SJSA1 (cell line): ENCODE results near the gene KCNQ5. TPM values are rescaled to one million over a fixed set of nuclear protein-coding genes. Genes with fewer than 3 reads are reported as not detected.

Source experiments
- DNase-seq, 2 experiments: peaks; one replicate each; pipeline ENCODE4 v3.0.0-alpha.2; 2015 to 2020; ENCODE audit warnings: low spot score in 2 of 2, low read depth in 1 of 2
- H3K27ac ChIP-seq: fragments of 250-450 bp; sonication (Bioruptor Pico); 2 replicates; pipeline ENCODE4 v1.5.1; 2020; ENCODE audit warnings: mild to moderate bottlenecking, moderate library complexity
- H3K27me3 ChIP-seq: fragments of 250-450 bp; sonication (Bioruptor Pico); replicated peaks from 2 replicates; pipeline ENCODE4 v1.5.1; 2020; ENCODE audit warnings: mild to moderate bottlenecking, moderate library complexity
- H3K36me3 ChIP-seq: fragments of 250-450 bp; sonication (Bioruptor Pico); 2 replicates; pipeline ENCODE4 v1.5.1; 2020; ENCODE audit warnings: mild to moderate bottlenecking
- H3K4me1 ChIP-seq: fragments of 250-450 bp; sonication (Bioruptor Pico); replicated peaks from 2 replicates; pipeline ENCODE4 v1.6.1; 2021; ENCODE audit warnings: mild to moderate bottlenecking
- H3K4me3 ChIP-seq: fragments of 250-450 bp; sonication (Bioruptor Pico); 2 replicates; pipeline ENCODE4 v1.5.1; 2020; ENCODE audit warnings: mild to moderate bottlenecking
- H3K9me3 ChIP-seq: fragments of 250-450 bp; sonication (Bioruptor Pico); replicated peaks from 2 replicates; pipeline ENCODE4 v1.5.1; 2020; ENCODE audit warnings: mild to moderate bottlenecking
- total RNA-seq: library from RNA; depleted of rRNA; stranded (reverse); fragments of >200 nt; shearing (Covaris generic); gene quantifications from 2 replicates; pipeline ENCODE4 v1.2.3, GENCODE V29; 2014

The KCNQ5 gene
- total RNA-seq, 1 experiment from 2014 or later = 0.97 TPM

- no peak for DNase-seq
- H3K27me3 ChIP-seq = no peaks in the 10 kb centered on the region
- H3K9me3 ChIP-seq = no peaks in the 10 kb centered on the region
- H3K36me3 ChIP-seq = no peaks in the 10 kb centered on the region
- no peak overlapping the region for H3K27ac ChIP-seq
- no peak overlapping the region for H3K4me3 ChIP-seq
- no peaks in the 10 kb centered on the region for H3K4me1 ChIP-seq
Observed at GRCh38 chr6:73017476-73017875, 395.6 kb downstream of the KCNQ5 start.

GRCh38 chr6:73024598-73024997 is 402.7 kb downstream of the KCNQ5 start:
- Histone ChIP-seq H3K36me3 (no peaks in the 10 kb centered on the region), H3K4me3 (no peak overlapping the region), H3K9me3 (no peaks in the 10 kb centered on the region), H3K4me1 (peaks cover 5% of the 10 kb centered on the region), H3K27me3 (no peaks in the 10 kb centered on the region), H3K27ac (no peak overlapping the region)
- DNase-seq = peak in 1 of 2 experiments; percentile 4

DNA sequence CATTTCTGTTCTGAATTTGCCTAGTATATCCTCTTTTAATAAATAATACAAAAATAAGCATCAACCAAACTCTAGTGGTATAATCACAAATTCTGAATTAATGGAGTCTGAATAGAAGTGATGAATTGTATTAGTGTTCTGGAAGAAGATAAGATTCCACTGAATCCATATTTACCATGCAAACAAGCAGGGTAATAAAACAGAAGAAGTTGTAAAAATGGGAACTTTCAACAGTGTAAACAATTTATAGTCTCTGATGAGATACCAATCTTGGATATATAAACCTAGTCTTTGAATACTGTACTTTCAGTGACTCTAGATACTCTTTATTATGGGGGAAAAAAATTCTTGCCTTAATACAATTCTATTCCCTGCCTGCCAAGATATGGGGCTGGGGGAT is 405.8 kb downstream of the KCNQ5 start:
- H3K9me3 ChIP-seq = no peaks in the 10 kb centered on the region
- H3K36me3 ChIP-seq = no peaks in the 10 kb centered on the region
- peaks cover 20% of the 10 kb centered on the region for H3K4me1 ChIP-seq
- no peak for DNase-seq
- H3K4me3 ChIP-seq = no peak overlapping the region
- no peak overlapping the region for H3K27ac ChIP-seq
- no peaks in the 10 kb centered on the region for H3K27me3 ChIP-seq

GRCh38 chr6:73028124-73028766 is 406.4 kb downstream of the KCNQ5 start:
- Histone ChIP-seq H3K4me3 (no peak overlapping the region), H3K27ac (no peak overlapping the region), H3K36me3 (no peaks in the 10 kb centered on the region), H3K9me3 (no peaks in the 10 kb centered on the region), H3K4me1 (peaks cover 25% of the 10 kb centered on the region), H3K27me3 (no peaks in the 10 kb centered on the region)
- no peak for DNase-seq

DNA sequence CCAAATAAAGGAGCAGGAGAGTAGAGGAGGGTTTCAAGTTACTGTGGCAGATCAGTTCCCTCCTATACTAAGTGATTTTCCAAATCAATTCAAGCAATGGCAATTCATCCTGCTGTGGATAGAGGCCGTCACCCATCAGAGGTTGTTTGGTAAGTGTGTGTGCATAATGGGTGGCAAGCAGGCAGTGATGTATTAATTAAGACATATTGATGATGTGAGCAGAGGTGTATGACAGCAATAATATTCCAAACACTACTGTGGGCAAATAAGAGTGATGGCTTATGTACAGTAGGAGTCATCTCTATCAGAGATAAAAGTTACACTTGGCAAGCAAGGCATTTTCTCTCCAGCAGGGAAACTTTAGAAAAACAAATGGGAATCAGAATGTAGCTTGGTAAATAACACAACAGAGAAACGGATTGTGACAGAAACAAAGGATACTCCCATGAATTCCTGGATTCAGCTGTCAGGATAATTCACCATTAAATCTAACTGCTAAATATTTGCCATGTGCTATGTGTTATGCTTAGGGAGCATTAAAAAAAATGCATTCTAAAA is 407.1 kb downstream of the KCNQ5 start:
- Histone ChIP-seq H3K27ac (no peak overlapping the region), H3K9me3 (no peaks in the 10 kb centered on the region), H3K36me3 (no peaks in the 10 kb centered on the region), H3K27me3 (no peaks in the 10 kb centered on the region), H3K4me1 (peaks cover 25% of the 10 kb centered on the region), H3K4me3 (no peak overlapping the region)
- DNase-seq = no peak

GRCh38 chr6:73030257-73030656 is 408.4 kb downstream of the KCNQ5 start:
- H3K4me3 ChIP-seq = no peak overlapping the region
- DNase-seq = no peak
- H3K27ac ChIP-seq = no peak overlapping the region
- H3K9me3 ChIP-seq = no peaks in the 10 kb centered on the region
- H3K27me3 ChIP-seq = no peaks in the 10 kb centered on the region
- H3K4me1 ChIP-seq = peaks cover 20% of the 10 kb centered on the region
- H3K36me3 ChIP-seq = no peaks in the 10 kb centered on the region

- Histone ChIP-seq H3K27me3 (no peaks in the 10 kb centered on the region), H3K36me3 (no peaks in the 10 kb centered on the region), H3K4me3 (no peak overlapping the region), H3K9me3 (no peaks in the 10 kb centered on the region), H3K4me1 (peaks cover 20% of the 10 kb centered on the region), H3K27ac (no peak overlapping the region)
- DNase-seq = no peak
Observed at GRCh38 chr6:73030791-73031782, 409.2 kb downstream of the KCNQ5 start.

DNA sequence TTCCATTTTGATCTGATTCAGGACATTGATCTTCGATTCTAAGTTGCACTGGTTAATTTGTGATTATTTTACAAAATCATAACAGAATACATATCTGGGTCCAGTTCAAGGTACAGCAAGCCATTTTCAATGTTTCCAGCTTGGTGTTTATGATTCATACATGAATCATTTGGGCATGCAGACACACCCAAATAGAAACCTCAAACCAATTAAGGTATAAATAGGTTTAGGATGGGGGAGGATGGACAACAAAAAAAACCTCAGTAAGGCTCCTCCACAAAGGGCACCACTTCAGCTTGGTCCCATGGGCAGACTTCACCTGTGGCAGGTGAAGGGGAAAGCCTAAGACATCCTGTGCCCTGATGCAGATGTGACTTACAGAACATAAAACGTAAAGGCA is 410.7 kb downstream of the KCNQ5 start:
- no peak for DNase-seq
- H3K9me3 ChIP-seq = no peaks in the 10 kb centered on the region
- H3K36me3 ChIP-seq = no peaks in the 10 kb centered on the region
- no peaks in the 10 kb centered on the region for H3K27me3 ChIP-seq
- peaks cover 20% of the 10 kb centered on the region for H3K4me1 ChIP-seq
- no peak overlapping the region for H3K27ac ChIP-seq
- no peak overlapping the region for H3K4me3 ChIP-seq

GRCh38 chr6:73036689-73037088 is 414.8 kb downstream of the KCNQ5 start:
- Histone ChIP-seq H3K4me1 (peaks cover 10% of the 10 kb centered on the region), H3K27me3 (no peaks in the 10 kb centered on the region), H3K9me3 (no peaks in the 10 kb centered on the region), H3K27ac (no peak overlapping the region), H3K4me3 (no peak overlapping the region), H3K36me3 (no peaks in the 10 kb centered on the region)
- no peak for DNase-seq

DNA sequence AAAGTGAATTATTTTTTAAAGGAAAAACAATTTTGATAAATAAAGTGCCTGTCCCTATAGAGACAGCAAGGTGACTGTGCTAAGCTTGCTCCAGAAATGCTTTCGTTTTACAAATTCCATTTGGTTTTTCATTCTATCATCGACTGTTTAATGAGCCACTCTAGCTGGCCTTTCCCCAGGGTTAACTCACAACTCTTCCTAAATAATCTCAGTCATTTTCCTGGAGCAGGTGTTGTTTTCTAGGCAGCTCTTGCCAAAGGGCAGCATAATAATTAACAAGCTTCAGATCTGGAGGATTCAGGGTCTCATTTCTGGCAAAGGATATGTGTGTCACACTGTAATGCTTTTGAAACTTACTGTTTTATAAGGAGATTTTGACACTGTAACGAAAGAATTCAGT is 419.2 kb downstream of the KCNQ5 start:
- H3K4me3 ChIP-seq = no peak overlapping the region
- no peaks in the 10 kb centered on the region for H3K36me3 ChIP-seq
- no peak for DNase-seq
- no peaks in the 10 kb centered on the region for H3K9me3 ChIP-seq
- H3K27ac ChIP-seq = no peak overlapping the region
- H3K4me1 ChIP-seq = no peaks in the 10 kb centered on the region
- no peaks in the 10 kb centered on the region for H3K27me3 ChIP-seq

DNA sequence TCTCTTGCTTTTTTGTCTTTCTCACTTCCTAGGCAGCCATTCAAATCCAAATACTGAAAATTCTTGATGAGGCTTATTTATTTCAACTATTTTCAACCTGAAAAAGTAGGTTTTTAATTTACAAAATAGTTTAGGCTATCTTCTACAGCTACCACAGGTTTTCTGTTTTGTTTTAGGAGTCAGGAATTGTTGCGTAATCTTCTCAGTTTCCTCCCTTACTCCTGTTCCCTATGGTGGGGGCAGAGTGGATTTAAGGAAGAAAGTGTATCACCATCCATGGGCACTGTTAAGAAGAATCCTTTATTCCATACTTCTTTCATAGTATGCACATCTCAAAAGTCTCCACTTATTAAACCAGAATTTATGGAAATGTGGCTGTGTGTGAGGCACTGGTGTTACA is 421.0 kb downstream of the KCNQ5 start:
- Histone ChIP-seq H3K9me3 (no peaks in the 10 kb centered on the region), H3K27me3 (no peaks in the 10 kb centered on the region), H3K4me3 (no peak overlapping the region), H3K4me1 (no peaks in the 10 kb centered on the region), H3K27ac (no peak overlapping the region), H3K36me3 (no peaks in the 10 kb centered on the region)
- no peak for DNase-seq

DNA sequence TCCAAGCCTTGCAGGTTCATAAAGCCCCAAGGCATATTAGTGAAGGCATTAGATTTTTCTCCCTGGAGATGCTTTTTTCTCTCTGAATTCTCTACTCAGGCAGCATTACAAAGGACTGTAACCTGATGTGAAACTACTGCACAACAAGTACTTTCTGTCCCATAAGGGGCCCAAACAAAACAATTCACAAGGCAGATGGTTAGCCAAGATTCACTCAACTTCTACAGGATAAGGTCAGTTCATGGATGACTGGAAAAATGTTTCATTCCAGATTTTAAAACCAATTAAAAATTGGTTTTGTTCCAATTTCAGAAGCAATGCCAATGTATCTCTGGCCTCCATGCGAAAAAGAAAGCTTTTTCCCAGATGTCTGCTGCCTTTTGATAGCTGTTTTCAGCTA is 421.6 kb downstream of the KCNQ5 start:
- Histone ChIP-seq H3K27me3 (no peaks in the 10 kb centered on the region), H3K36me3 (no peaks in the 10 kb centered on the region), H3K4me1 (no peaks in the 10 kb centered on the region), H3K9me3 (no peaks in the 10 kb centered on the region), H3K4me3 (no peak overlapping the region), H3K27ac (no peak overlapping the region)
- no peak for DNase-seq

GRCh38 chr6:73045609-73046008 is 423.7 kb downstream of the KCNQ5 start:
- no peaks in the 10 kb centered on the region for H3K36me3 ChIP-seq
- no peaks in the 10 kb centered on the region for H3K4me1 ChIP-seq
- no peak overlapping the region for H3K4me3 ChIP-seq
- no peak overlapping the region for H3K27ac ChIP-seq
- DNase-seq = no peak
- H3K27me3 ChIP-seq = no peaks in the 10 kb centered on the region
- no peaks in the 10 kb centered on the region for H3K9me3 ChIP-seq

DNA sequence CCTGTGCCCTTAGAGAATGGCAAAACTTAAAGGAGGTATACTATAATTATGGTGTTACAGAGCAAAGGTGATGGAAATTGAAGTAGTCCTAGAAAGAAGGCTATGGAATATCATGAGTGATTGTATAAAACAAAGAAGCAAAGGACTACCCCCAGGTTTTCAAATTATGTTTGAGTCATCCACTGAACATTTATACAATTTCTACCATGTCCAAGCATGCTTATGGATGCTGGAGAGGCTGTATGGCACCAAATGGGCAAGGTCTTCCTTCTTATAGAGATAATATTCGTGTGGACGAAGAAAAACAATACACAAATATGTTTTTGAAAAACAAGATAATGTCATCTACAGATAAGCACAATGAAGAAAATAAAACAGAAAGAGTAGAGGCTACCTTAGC is 425.9 kb downstream of the KCNQ5 start:
- Histone ChIP-seq H3K9me3 (no peaks in the 10 kb centered on the region), H3K27me3 (no peaks in the 10 kb centered on the region), H3K4me1 (no peaks in the 10 kb centered on the region), H3K36me3 (no peaks in the 10 kb centered on the region), H3K27ac (no peak overlapping the region), H3K4me3 (no peak overlapping the region)
- no peak for DNase-seq
